Activated CD4-positive, alpha-beta T cell treated with anti-CD3 and anti-CD28 coated beads, Interleukin-2, amount 10 ng/mL, durations not matched to agents 24 days and 14 days (primary cell): ENCODE results near the gene CABLES2. TPM values are rescaled to one million over a fixed set of nuclear protein-coding genes. Genes with fewer than 3 reads are reported as not detected.
"Not testable (repeated sequence)": the region's sequence is repeated elsewhere in the genome, so short reads cannot be mapped to it uniquely, and the experiment has no call there.

ENCODE experiments used
- DNase-seq: peaks from one replicate; pipeline ENCODE4 v3.0.0; 2022
- H3K27ac Mint-ChIP-seq: one replicate; pipeline ENCODE4 v1.8.0; 2022; ENCODE audit warnings: mild to moderate bottlenecking, mixed read lengths
- H3K27me3 Mint-ChIP-seq: one replicate; pipeline ENCODE4 v1.8.0; 2022; ENCODE audit warnings: mixed read lengths
- H3K36me3 Mint-ChIP-seq: one replicate; pipeline ENCODE4 v1.8.0; 2022; ENCODE audit warnings: low read depth, mild to moderate bottlenecking, mixed read lengths
- H3K4me1 Mint-ChIP-seq: one replicate; pipeline ENCODE4 v1.8.0; 2021; ENCODE audit warnings: mixed read lengths
- H3K4me3 Mint-ChIP-seq: one replicate; pipeline ENCODE4 v1.8.0; 2022; ENCODE audit warnings: mild to moderate bottlenecking, moderate library complexity, mixed read lengths
- H3K9me3 Mint-ChIP-seq: one replicate; pipeline ENCODE4 v1.8.0; 2021; ENCODE audit warnings: mixed read lengths
- intact Hi-C: fragments of 100-400 bp; cut with micrococcal nuclease; formaldehyde crosslinking; loops from one replicate; pipeline ENCODE4 v1.15.1; 2023
- total RNA-seq: library from RNA; stranded (reverse); gene quantifications from 2 replicates; pipeline ENCODE4 v1.2.3, GENCODE V29; 2022

CABLES2 gene
- total RNA-seq, 1 donor from 2014 or later, result 13.5 TPM

- H3K4me1 Mint-ChIP-seq, result no peaks in the 10 kb centered on the region
- no peaks in the 10 kb centered on the region for H3K36me3 Mint-ChIP-seq
- peaks cover 3% of the 10 kb centered on the region for H3K27me3 Mint-ChIP-seq
- H3K4me3 Mint-ChIP-seq, result no peak overlapping the region
- no peak overlapping the region for H3K27ac Mint-ChIP-seq
- intact Hi-C loops, result no loop called here
- no peaks in the 10 kb centered on the region for H3K9me3 Mint-ChIP-seq
- DNase-seq, result no peak
Measured at GRCh38 chr20:62428396-62429295, 21.6 kb upstream of the CABLES2 start.

GRCh38 chr20:62428002-62428372 is 20.9 kb upstream of the CABLES2 start:
- no peak for DNase-seq
- Mint-ChIP-seq H3K4me3 (no peak overlapping the region), H3K27ac (no peak overlapping the region), H3K27me3 (peaks cover 2% of the 10 kb centered on the region), H3K36me3 (no peaks in the 10 kb centered on the region), H3K4me1 (no peaks in the 10 kb centered on the region), H3K9me3 (no peaks in the 10 kb centered on the region)
- intact Hi-C loops, result no loop called here

- Mint-ChIP-seq H3K9me3 (no peaks in the 10 kb centered on the region), H3K4me1 (no peaks in the 10 kb centered on the region), H3K4me3 (no peak within 1 kb of the TSS), H3K27me3 (no peaks in the 10 kb centered on the region), H3K27ac (no peak within 1 kb of the TSS), H3K36me3 (no peaks in the 10 kb centered on the region)
- no peak for DNase-seq
- intact Hi-C loops, result no loop called here
Measured at GRCh38 chr20:62427172-62428001, 20.3 kb upstream of the CABLES2 start, which contains the start of gene RBBP8NL. Gene RBBP8NL, minus strand, starts transcription at chr20:62427539. Its CDS starts 7,892 bp downstream, at chr20:62419647.

- Mint-ChIP-seq H3K4me1 (no peaks in the 10 kb centered on the region), H3K36me3 (no peaks in the 10 kb centered on the region), H3K27ac (no peak overlapping the region), H3K4me3 (no peak overlapping the region), H3K27me3 (no peaks in the 10 kb centered on the region), H3K9me3 (no peaks in the 10 kb centered on the region)
- no peak for DNase-seq
- intact Hi-C loops, result no loop called here
Measured at GRCh38 chr20:62426699-62427131, 19.6 kb upstream of the CABLES2 start.

- H3K4me3 Mint-ChIP-seq, H3K27ac Mint-ChIP-seq, intact Hi-C loops, H3K36me3 Mint-ChIP-seq, DNase-seq, H3K9me3 Mint-ChIP-seq, H3K27me3 Mint-ChIP-seq, H3K4me1 Mint-ChIP-seq: not testable (repeated sequence)
Measured at GRCh38 chr20:62426059-62426348, 18.9 kb upstream of the CABLES2 start.

- Mint-ChIP-seq H3K9me3 (no peaks in the 10 kb centered on the region), H3K27me3 (no peaks in the 10 kb centered on the region), H3K27ac (no peak overlapping the region), H3K4me1 (no peaks in the 10 kb centered on the region), H3K36me3 (no peaks in the 10 kb centered on the region), H3K4me3 (no peak overlapping the region)
- intact Hi-C loops, result no loop called here
- DNase-seq, result no peak
Measured at GRCh38 chr20:62425281-62426058, 18.4 kb upstream of the CABLES2 start.

- no peaks in the 10 kb centered on the region for H3K27me3 Mint-ChIP-seq
- intact Hi-C loops, result no loop called here
- DNase-seq, result no peak
- no peaks in the 10 kb centered on the region for H3K36me3 Mint-ChIP-seq
- H3K4me1 Mint-ChIP-seq, result no peaks in the 10 kb centered on the region
- no peak overlapping the region for H3K27ac Mint-ChIP-seq
- H3K9me3 Mint-ChIP-seq, result no peaks in the 10 kb centered on the region
- H3K4me3 Mint-ChIP-seq, result no peak overlapping the region
Measured at GRCh38 chr20:62424249-62425107, 17.4 kb upstream of the CABLES2 start.

- Mint-ChIP-seq H3K9me3 (no peaks in the 10 kb centered on the region), H3K4me3 (no peak overlapping the region), H3K4me1 (no peaks in the 10 kb centered on the region), H3K27me3 (no peaks in the 10 kb centered on the region), H3K36me3 (no peaks in the 10 kb centered on the region), H3K27ac (no peak overlapping the region)
- intact Hi-C loops, result no loop called here
- DNase-seq, result no peak
Measured at GRCh38 chr20:62423326-62423706, 16.2 kb upstream of the CABLES2 start.

- no peak overlapping the region for H3K4me3 Mint-ChIP-seq
- no peak overlapping the region for H3K27ac Mint-ChIP-seq
- H3K9me3 Mint-ChIP-seq, result no peaks in the 10 kb centered on the region
- H3K36me3 Mint-ChIP-seq, result no peaks in the 10 kb centered on the region
- no peaks in the 10 kb centered on the region for H3K4me1 Mint-ChIP-seq
- H3K27me3 Mint-ChIP-seq, result no peaks in the 10 kb centered on the region
- intact Hi-C loops, result no loop called here
- no peak for DNase-seq
Measured at GRCh38 chr20:62422636-62423325, 15.7 kb upstream of the CABLES2 start.

- Mint-ChIP-seq H3K27me3 (no peaks in the 10 kb centered on the region), H3K27ac (no peak overlapping the region), H3K36me3 (no peaks in the 10 kb centered on the region), H3K4me1 (no peaks in the 10 kb centered on the region), H3K4me3 (no peak overlapping the region), H3K9me3 (no peaks in the 10 kb centered on the region)
- no peak for DNase-seq
- intact Hi-C loops, result no loop called here
Measured at GRCh38 chr20:62421716-62421990, 14.6 kb upstream of the CABLES2 start.

- Mint-ChIP-seq H3K9me3 (no peaks in the 10 kb centered on the region), H3K36me3 (no peaks in the 10 kb centered on the region)
Measured at GRCh38 chr20:62420846-62421715, 14.0 kb upstream of the CABLES2 start.

GRCh38 chr20:62419759-62420158 is 12.7 kb upstream of the CABLES2 start:
- no peaks in the 10 kb centered on the region for H3K36me3 Mint-ChIP-seq
- no peak overlapping the region for H3K4me3 Mint-ChIP-seq
- H3K9me3 Mint-ChIP-seq, result no peaks in the 10 kb centered on the region
- DNase-seq, result no peak
- H3K27ac Mint-ChIP-seq, result no peak overlapping the region
- no peaks in the 10 kb centered on the region for H3K27me3 Mint-ChIP-seq
- H3K4me1 Mint-ChIP-seq, result no peaks in the 10 kb centered on the region
- intact Hi-C loops, result no loop called here

More at GRCh38 chr20:62420846-62421715, 14.0 kb upstream of the CABLES2 start:
- H3K27me3 Mint-ChIP-seq, result no peaks in the 10 kb centered on the region
- H3K4me1 Mint-ChIP-seq, result no peaks in the 10 kb centered on the region
- H3K4me3 Mint-ChIP-seq, result no peak overlapping the region
- no peak overlapping the region for H3K27ac Mint-ChIP-seq
- no peak for DNase-seq
- intact Hi-C loops, result no loop called here
